Esophagus (tissue), 2 donors: ENCODE data around the gene VASN. TPM values are rescaled to one million over a fixed set of nuclear protein-coding genes. Genes with fewer than 3 reads are reported as not detected.

ENCODE experiments used
- H3K27ac ChIP-seq, 2 donors: one replicate each; pipeline ENCODE4 v1.5.1; 2013; ENCODE audit warnings: low read depth in 2 of 2, mild to moderate bottlenecking in 2 of 2, inconsistent platforms in 1 of 2, low read length in 1 of 2, moderate library complexity in 1 of 2
- H3K27me3 ChIP-seq, 2 donors: one replicate each; pipeline ENCODE4 v1.6.1; 2013; ENCODE audit warnings: low read length in 2 of 2, control low read depth in 1 of 2, mild to moderate bottlenecking in 1 of 2; ENCODE audit not compliant: insufficient read depth in 2 of 2, control insufficient read depth in 1 of 2
- H3K36me3 ChIP-seq, 2 donors: one replicate each; pipeline ENCODE4 v1.6.1; 2013; ENCODE audit warnings: low read length in 1 of 2; ENCODE audit not compliant: control insufficient read depth in 2 of 2, insufficient read depth in 2 of 2
- H3K4me1 ChIP-seq, 2 donors: one replicate each; pipeline ENCODE4 v1.6.1; 2013; ENCODE audit warnings: low read length in 1 of 2; ENCODE audit not compliant: control insufficient read depth in 2 of 2, insufficient read depth in 2 of 2
- H3K4me3 ChIP-seq, 2 donors: one replicate each; pipeline ENCODE4 v1.5.1; 2013; ENCODE audit warnings: low read length in 2 of 2, mild to moderate bottlenecking in 2 of 2, low read depth in 1 of 2, moderate library complexity in 1 of 2
- H3K9me3 ChIP-seq, 2 donors: one replicate each; pipeline ENCODE4 v1.6.1; 2013; ENCODE audit warnings: mild to moderate bottlenecking in 2 of 2, low read depth in 1 of 2, low read length in 1 of 2, moderate library complexity in 1 of 2; ENCODE audit not compliant: control insufficient read depth in 2 of 2, insufficient read depth in 1 of 2
- WGBS, 2 donors: extraction: QIAGEN DNeasy Blood & Tissue Kit; methylation state at CpG; one replicate each; pipeline ENCODE4 v1.1.7; 2013; 5-methylcytosine and 5-hydroxymethylcytosine counted together
- polyA plus RNA-seq, 2 donors: library from polyadenylated mRNA; stranded (reverse); fragments of 200-250 nt; gene quantifications; one replicate each; pipeline ENCODE4 v1.2.3, GENCODE V29; 2013
- donor health status: healthy with polysubstance abuse.
- donor health status: Bipolar disorder and iron deficiency.

VASN gene
- polyA plus RNA-seq, 2 donors: 25.5 to 32.7 TPM

- Histone ChIP-seq H3K27me3 (no peaks in the 10 kb centered on the region), H3K4me3 (peak overlapping the region; percentile 3 to 28), H3K4me1 (peaks cover 26 to 38% of the 10 kb centered on the region in 2 donors), H3K36me3 (peaks cover 0 to 22% of the 10 kb centered on the region in 2 donors), H3K27ac (peak overlapping the region; percentile 57 to 86), H3K9me3 (no peaks in the 10 kb centered on the region)
- WGBS, 2 donors: 56 to 60% methylated on average over 29 to 31 of the region's 31 CpGs
These were observed 4.7 kb downstream of the VASN start for GRCh38 chr16:4376126-4376892.

- WGBS, 2 donors: 59% methylated on average over 25 to 27 of the region's 27 CpGs
- Histone ChIP-seq H3K27ac (peak overlapping the region; percentile 34 to 57), H3K36me3 (peaks cover 0 to 28% of the 10 kb centered on the region in 2 donors), H3K9me3 (no peaks in the 10 kb centered on the region), H3K4me3 (peak overlapping the region; percentile 5 to 28), H3K27me3 (no peaks in the 10 kb centered on the region), H3K4me1 (peaks cover 26 to 38% of the 10 kb centered on the region in 2 donors)
These were observed 5.4 kb downstream of the VASN start for GRCh38 chr16:4376893-4377572.

GRCh38 chr16:4377573-4378154, 6.0 kb downstream of the VASN start:
- Histone ChIP-seq H3K27ac (peak overlapping the region; percentile 34 to 56), H3K4me3 (peak overlapping the region in 1 of 2 donors; percentile 5), H3K9me3 (no peaks in the 10 kb centered on the region), H3K27me3 (no peaks in the 10 kb centered on the region), H3K4me1 (peaks cover 21 to 32% of the 10 kb centered on the region in 2 donors), H3K36me3 (peaks cover 3 to 34% of the 10 kb centered on the region in 2 donors)
- 49 to 67% methylated on average over 12 of the region's 12 CpGs for WGBS, 2 donors

- Histone ChIP-seq H3K9me3 (no peaks in the 10 kb centered on the region), H3K4me1 (peaks cover 15 to 32% of the 10 kb centered on the region in 2 donors), H3K36me3 (peaks cover 7 to 39% of the 10 kb centered on the region in 2 donors), H3K27me3 (no peaks in the 10 kb centered on the region), H3K4me3 (no peak overlapping the region), H3K27ac (peak overlapping the region in 1 of 2 donors; percentile 29)
- 78 to 80% methylated on average over 15 of the region's 15 CpGs for WGBS, 2 donors
These were observed 6.6 kb downstream of the VASN start for GRCh38 chr16:4378161-4378666.

- Histone ChIP-seq H3K9me3 (no peaks in the 10 kb centered on the region), H3K4me3 (no peak overlapping the region), H3K36me3 (peaks cover 7 to 47% of the 10 kb centered on the region in 2 donors), H3K27me3 (no peaks in the 10 kb centered on the region), H3K4me1 (peaks cover 7 to 29% of the 10 kb centered on the region in 2 donors), H3K27ac (peak overlapping the region in 1 of 2 donors; percentile 29)
- 87 to 88% methylated on average over 21 of the region's 21 CpGs for WGBS, 2 donors
These were observed 7.5 kb downstream of the VASN start for GRCh38 chr16:4378999-4379690.

- whole genome bisulfite sequencing, 2 donors: 81 to 88% methylated on average over 26 of the region's 26 CpGs
- H3K36me3 ChIP-seq: peaks cover 7 to 53% of the 10 kb centered on the region in 2 donors
These were observed 8.7 kb downstream of the VASN start for GRCh38 chr16:4380119-4381063.

GRCh38 chr16:4381072-4381934, 9.7 kb downstream of the VASN start:
- no peaks in the 10 kb centered on the region for H3K27me3 ChIP-seq
- no peak overlapping the region for H3K27ac ChIP-seq
- peaks cover 4 to 21% of the 10 kb centered on the region in 2 donors for H3K4me1 ChIP-seq
- 92 to 95% methylated on average over 56 to 59 of the region's 59 CpGs for whole genome bisulfite sequencing, 2 donors
- peaks cover 7 to 53% of the 10 kb centered on the region in 2 donors for H3K36me3 ChIP-seq
- H3K4me3 ChIP-seq: no peak overlapping the region
- no peaks in the 10 kb centered on the region for H3K9me3 ChIP-seq

More at GRCh38 chr16:4380119-4381063, 8.7 kb downstream of the VASN start:
- H3K4me1 ChIP-seq: peaks cover 4 to 23% of the 10 kb centered on the region in 2 donors
- H3K4me3 ChIP-seq: no peak overlapping the region
- no peaks in the 10 kb centered on the region for H3K9me3 ChIP-seq
- H3K27me3 ChIP-seq: no peaks in the 10 kb centered on the region
- no peak overlapping the region for H3K27ac ChIP-seq
